ENCODE data around the gene KRTAP13-2. TPM values are rescaled to one million over a fixed set of nuclear protein-coding genes. Genes with fewer than 3 reads are reported as not detected.

The KRTAP13-2 gene
- total RNA-seq, 1 experiment from 2014 or later = not detected

GRCh38 chr21:30340714-30341573, 31.1 kb downstream of the KRTAP13-2 start:
- no peaks in the 10 kb centered on the region for H3K27me3 Mint-ChIP-seq (ENCODE audit: insufficient read depth, unreplicated experiment)
- H3K4me3 Mint-ChIP-seq (ENCODE audit: unreplicated experiment) = no peak overlapping the region
- ChIA-PET POLR2A (interaction anchor here (0.6 to 0.8 kb wide), 2 partner anchors 44 to 1089 kb away, joined by 3 to 4 read pairs; no protein-coding TSS in a partner anchor), CTCF (interaction anchor here (0.6 to 5.5 kb wide), 25 partner anchors 9 to 1982 kb away, joined by 3 to 47 read pairs (median 3); no protein-coding TSS in a partner anchor)
- no peak overlapping the region for H3K27ac Mint-ChIP-seq (ENCODE audit: low read depth, unreplicated experiment)
- intact Hi-C loops (cut with micrococcal nuclease) = loop anchor here (1.0 to 10.0 kb wide), 3 partner anchors 68 to 745 kb away; partner anchors contain the start of gene KRTAP13-4
- TF ChIP-seq, protein P1, sequence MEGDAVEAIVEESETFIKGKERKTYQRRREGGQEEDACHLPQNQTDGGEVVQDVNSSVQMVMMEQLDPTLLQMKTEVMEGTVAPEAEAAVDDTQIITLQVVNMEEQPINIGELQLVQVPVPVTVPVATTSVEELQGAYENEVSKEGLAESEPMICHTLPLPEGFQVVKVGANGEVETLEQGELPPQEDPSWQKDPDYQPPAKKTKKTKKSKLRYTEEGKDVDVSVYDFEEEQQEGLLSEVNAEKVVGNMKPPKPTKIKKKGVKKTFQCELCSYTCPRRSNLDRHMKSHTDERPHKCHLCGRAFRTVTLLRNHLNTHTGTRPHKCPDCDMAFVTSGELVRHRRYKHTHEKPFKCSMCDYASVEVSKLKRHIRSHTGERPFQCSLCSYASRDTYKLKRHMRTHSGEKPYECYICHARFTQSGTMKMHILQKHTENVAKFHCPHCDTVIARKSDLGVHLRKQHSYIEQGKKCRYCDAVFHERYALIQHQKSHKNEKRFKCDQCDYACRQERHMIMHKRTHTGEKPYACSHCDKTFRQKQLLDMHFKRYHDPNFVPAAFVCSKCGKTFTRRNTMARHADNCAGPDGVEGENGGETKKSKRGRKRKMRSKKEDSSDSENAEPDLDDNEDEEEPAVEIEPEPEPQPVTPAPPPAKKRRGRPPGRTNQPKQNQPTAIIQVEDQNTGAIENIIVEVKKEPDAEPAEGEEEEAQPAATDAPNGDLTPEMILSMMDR (IDR thresholded peaks at IDR 0.05; ENCODE audit: unreplicated experiment) = peak; percentile 86
- DNase-seq (ENCODE audit: unreplicated experiment) = peak; percentile 56
- BruUV-seq (replicated peaks) = no TSS peak
- peaks cover 25% of the 10 kb centered on the region for H3K4me1 Mint-ChIP-seq (ENCODE audit: insufficient read depth, unreplicated experiment)
- H3K36me3 Mint-ChIP-seq (ENCODE audit: insufficient read depth, unreplicated experiment) = no peaks in the 10 kb centered on the region
- H3K9me3 Mint-ChIP-seq (ENCODE audit: unreplicated experiment) = no peaks in the 10 kb centered on the region

- Mint-ChIP-seq H3K4me3 (ENCODE audit: unreplicated experiment) (no peak overlapping the region), H3K36me3 (ENCODE audit: insufficient read depth, unreplicated experiment) (no peaks in the 10 kb centered on the region), H3K27me3 (ENCODE audit: insufficient read depth, unreplicated experiment) (no peaks in the 10 kb centered on the region), H3K9me3 (ENCODE audit: unreplicated experiment) (no peaks in the 10 kb centered on the region), H3K4me1 (ENCODE audit: insufficient read depth, unreplicated experiment) (peaks cover 25% of the 10 kb centered on the region), H3K27ac (ENCODE audit: low read depth, unreplicated experiment) (no peak overlapping the region)
- CTCF ChIA-PET = interaction anchor here (0.8 to 5.5 kb wide), 5 partner anchors 18 to 747 kb away, joined by 3 to 47 read pairs (median 4); no protein-coding TSS in a partner anchor
- POLR2A ChIA-PET = no interaction called here
- TF ChIP-seq, protein P1 (IDR thresholded peaks at IDR 0.05; ENCODE audit: unreplicated experiment) = no peak
- DNase-seq (ENCODE audit: unreplicated experiment) = no peak
- no TSS peak for BruUV-seq (replicated peaks)
- intact Hi-C loops (cut with micrococcal nuclease) = no loop called here
These were observed 33.4 kb downstream of the KRTAP13-2 start for GRCh38 chr21:30338717-30339116.

DNA sequence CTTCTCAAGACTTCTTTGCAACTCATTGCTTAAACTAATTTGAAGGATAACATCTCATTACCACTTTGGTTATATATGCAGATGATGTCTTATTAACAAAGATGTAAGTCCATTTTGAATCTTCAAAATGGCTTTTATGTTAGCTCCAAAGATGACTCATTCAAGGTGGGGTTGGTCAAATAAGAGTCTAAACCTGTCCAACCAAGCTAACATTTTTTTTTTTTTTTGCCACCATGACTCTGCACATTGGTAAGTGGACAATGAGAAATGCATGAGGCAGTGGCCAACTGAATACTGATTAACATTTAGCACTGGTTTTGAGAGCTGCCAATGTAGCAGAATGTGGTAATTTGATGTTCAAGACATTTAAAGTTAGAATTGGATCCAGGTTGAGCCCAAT, 34.3 kb downstream of the KRTAP13-2 start:
- intact Hi-C loops (cut with micrococcal nuclease) = no loop called here
- Mint-ChIP-seq H3K4me3 (ENCODE audit: unreplicated experiment) (no peak overlapping the region), H3K27ac (ENCODE audit: low read depth, unreplicated experiment) (no peak overlapping the region), H3K9me3 (ENCODE audit: unreplicated experiment) (no peaks in the 10 kb centered on the region), H3K27me3 (ENCODE audit: insufficient read depth, unreplicated experiment) (no peaks in the 10 kb centered on the region), H3K4me1 (ENCODE audit: insufficient read depth, unreplicated experiment) (peaks cover 25% of the 10 kb centered on the region), H3K36me3 (ENCODE audit: insufficient read depth, unreplicated experiment) (no peaks in the 10 kb centered on the region)
- BruUV-seq (replicated peaks) = no TSS peak
- TF ChIP-seq, protein P1 (IDR thresholded peaks at IDR 0.05; ENCODE audit: unreplicated experiment) = no peak
- no peak for DNase-seq (ENCODE audit: unreplicated experiment)
- POLR2A ChIA-PET = no interaction called here
- CTCF ChIA-PET = interaction anchor here (0.6 to 5.5 kb wide), 3 partner anchors 96 to 905 kb away, joined by 4 to 47 read pairs (median 5); no protein-coding TSS in a partner anchor

GRCh38 chr21:30337276-30337744, 34.8 kb downstream of the KRTAP13-2 start, which contains the start of gene KRTAP27-1:
Gene KRTAP27-1 (minus strand): TSS chr21:30337694. CDS start chr21:30337668, 26 bp downstream.
- no TSS peak for BruUV-seq (replicated peaks)
- H3K4me3 Mint-ChIP-seq (ENCODE audit: unreplicated experiment) = no peak within 1 kb of the TSS
- CTCF ChIA-PET = interaction anchor here (0.6 to 1.2 kb wide), 2 partner anchors 97 to 904 kb away, joined by 4 to 5 read pairs; no protein-coding TSS in a partner anchor
- H3K4me1 Mint-ChIP-seq (ENCODE audit: insufficient read depth, unreplicated experiment) = peaks cover 25% of the 10 kb centered on the region
- no peaks in the 10 kb centered on the region for H3K36me3 Mint-ChIP-seq (ENCODE audit: insufficient read depth, unreplicated experiment)
- DNase-seq (ENCODE audit: unreplicated experiment) = no peak
- TF ChIP-seq, protein P1 (IDR thresholded peaks at IDR 0.05; ENCODE audit: unreplicated experiment) = no peak
- intact Hi-C loops (cut with micrococcal nuclease) = no loop called here
- H3K27me3 Mint-ChIP-seq (ENCODE audit: insufficient read depth, unreplicated experiment) = no peaks in the 10 kb centered on the region
- POLR2A ChIA-PET = interaction anchor here (0.6 kb wide), 1 partner anchor 8 kb away, joined by 3 read pairs; no protein-coding TSS in a partner anchor
- H3K9me3 Mint-ChIP-seq (ENCODE audit: unreplicated experiment) = no peaks in the 10 kb centered on the region
- H3K27ac Mint-ChIP-seq (ENCODE audit: low read depth, unreplicated experiment) = no peak within 1 kb of the TSS
